ENCODE data around the gene NFYA.

GRCh38 chr6:41075651-41076626 is 3.2 kb downstream of the NFYA start:
- TF ChIP-seq CTCF (IDR thresholded peaks at IDR 0.05; ENCODE audit: insufficient read depth, low read depth, low read length) (no peak), EZH2 (IDR thresholded peaks at IDR 0.05; ENCODE audit: insufficient read depth, low read length) (no peak)

Data from astrocyte (in vitro differentiated cells and primary cell).